HG02678 (cell line): Measurements from ENCODE around the gene NHERF1.

Source experiments
- ATAC-seq: cut with Tn5 transposase; IDR thresholded peaks from one replicate; pipeline ENCODE4 v1.9.1; 2021; ENCODE audit warnings: mild to moderate bottlenecking, moderate library complexity; ENCODE audit not compliant: unreplicated experiment

NHERF1 gene

GRCh38 chr17:74807441-74807840 is 59.0 kb downstream of the NHERF1 start:
- ATAC-seq, result no peak

DNA sequence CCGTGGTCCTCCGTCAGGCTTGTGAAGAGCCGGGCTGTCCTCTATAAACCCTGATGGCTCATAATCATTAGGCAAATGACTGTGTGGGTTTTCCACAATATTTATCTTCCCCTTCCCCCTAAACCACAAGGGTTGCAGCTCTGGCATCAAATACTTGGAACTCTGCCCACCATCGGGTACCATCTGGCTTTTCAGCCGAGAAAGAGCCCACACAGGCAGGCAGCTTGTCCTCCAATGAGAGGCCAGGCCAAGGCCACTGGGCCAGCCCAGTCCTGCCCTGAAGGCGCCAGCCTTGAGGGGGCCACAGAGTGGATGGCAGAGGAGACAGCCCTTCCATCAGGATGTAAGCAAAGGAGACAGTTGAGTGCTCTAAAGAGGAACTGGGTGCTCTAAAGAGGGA is 59.5 kb downstream of the NHERF1 start:
- no peak for ATAC-seq

DNA sequence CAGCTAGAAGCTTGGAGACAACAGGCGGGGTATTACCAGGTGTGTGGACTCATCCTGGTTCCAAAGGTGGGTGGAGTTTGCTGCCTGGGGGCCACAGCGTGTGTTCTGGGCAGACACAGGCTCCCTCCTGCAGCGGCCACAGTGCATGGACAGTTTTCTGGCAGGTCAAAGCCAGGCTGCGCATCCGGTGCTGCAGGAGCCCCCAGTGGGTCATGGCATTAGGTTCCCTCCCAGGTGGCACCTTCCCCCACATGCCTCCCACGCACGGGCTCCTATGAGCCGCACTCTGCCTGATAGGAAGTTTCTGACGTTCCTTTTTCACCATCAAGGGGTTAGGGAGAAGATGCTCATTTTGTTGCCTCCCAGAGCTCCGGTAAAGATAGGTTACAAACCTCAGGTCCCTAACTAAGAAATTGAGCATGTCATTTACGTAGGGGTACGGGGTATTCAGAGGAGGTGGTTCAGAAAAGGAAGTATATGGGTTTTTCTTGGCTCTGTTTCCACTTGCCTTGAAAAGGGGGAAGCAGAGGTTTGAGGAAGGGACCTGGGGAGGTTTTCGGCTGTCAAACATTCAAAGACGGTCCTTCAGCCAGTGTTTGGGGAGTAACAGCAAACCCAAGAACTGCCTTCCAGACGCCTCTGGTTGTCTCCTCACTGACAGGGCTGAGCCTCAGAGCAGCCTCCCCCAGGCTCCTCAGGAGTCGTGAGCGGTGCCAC is 60.4 kb downstream of the NHERF1 start:
- ATAC-seq, result no peak

DNA sequence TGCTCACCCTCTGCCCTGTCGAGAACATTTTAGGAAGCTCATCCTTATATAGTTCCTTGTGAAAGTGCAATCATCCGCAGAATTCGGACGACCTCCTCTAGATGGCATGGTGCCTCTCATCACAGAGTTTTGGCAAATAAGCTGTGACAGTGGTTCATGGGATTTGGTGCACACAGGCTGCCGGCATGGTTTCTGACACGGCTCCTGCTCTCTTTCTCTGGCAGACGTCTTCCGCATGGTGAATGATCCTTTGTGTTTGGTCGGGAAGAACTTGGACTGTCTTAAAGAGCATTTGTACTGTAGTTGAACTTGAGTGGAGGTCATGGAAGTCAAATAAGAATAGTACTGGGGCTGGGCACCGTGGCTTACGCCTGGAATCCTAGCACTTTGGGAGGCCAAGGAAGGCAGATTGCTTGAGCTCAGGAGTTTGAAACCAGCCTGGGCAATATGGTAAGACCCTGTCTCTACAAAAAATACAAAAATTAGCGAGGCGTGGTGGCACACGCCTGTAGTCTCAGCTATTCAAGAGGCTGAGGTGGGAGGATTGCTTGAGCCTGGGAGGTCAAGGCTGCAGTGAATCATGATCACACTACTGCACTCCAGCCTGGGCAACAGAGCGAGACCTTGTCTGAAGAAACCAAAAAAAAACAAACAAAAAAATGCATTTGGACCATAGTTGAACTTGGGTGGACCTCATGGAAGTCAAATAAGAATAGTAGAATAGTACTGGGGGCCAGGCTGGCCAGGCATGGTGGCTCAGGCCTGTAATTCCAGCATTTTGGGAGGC is 62.5 kb downstream of the NHERF1 start:
- ATAC-seq, result no peak

GRCh38 chr17:74812109-74813009 is 63.9 kb downstream of the NHERF1 start:
- no peak for ATAC-seq

DNA sequence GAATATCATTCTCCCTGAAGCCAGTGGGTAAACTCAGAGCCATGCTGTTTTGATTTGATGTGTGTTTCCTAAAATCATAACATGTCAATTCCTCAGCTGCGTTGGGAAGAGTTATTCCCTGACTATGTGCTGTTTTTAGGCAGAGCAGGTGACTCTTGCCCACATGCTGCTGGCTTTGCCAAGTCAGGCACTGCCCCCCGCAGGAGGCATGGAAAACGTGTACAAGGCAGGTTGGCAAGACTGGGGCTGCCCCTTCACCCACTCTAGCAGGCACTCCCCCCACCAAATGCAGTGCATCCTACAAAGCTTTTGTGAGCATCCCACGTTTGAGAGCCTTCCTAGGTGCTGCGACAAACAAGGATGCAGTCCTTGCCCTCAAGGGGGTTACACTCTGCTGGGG is 66.0 kb downstream of the NHERF1 start:
- ATAC-seq, result no peak

GRCh38 chr17:74815067-74815466 is 66.6 kb downstream of the NHERF1 start:
- no peak for ATAC-seq

GRCh38 chr17:74815550-74816370 is 67.3 kb downstream of the NHERF1 start:
- no peak for ATAC-seq

DNA sequence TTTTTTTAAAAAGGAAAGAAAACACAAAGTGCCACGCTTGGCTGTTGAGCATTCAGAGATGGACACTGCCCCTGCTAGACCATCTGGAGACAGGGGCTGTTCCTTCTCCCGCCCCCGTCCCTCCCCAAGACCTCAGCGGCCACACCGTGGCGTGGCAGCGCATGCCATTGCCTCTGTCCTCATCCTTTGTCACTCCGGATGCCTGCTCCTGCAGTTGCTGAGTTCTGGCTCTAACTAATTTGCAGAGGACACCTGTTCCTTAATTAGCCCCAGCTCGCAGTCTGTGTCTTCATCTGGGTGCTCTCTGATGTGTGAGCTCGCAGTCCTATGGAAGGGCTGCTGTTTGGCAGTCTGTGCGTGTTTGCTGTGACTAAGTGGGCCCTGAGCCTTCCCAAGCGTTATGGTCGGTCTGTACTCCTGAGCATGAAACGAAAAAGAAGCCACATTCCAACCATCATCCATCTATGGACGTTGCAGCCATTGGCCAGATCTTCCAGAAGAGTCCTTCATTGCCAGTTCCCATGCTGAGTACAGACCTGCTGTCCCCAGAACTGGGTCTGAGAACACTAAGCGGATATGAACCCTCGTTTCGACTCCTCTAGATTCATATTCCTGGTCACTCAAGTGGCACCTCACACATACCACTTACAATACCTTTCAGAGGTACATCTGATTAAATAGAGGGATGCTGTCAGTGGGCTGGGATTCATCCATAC is 68.6 kb downstream of the NHERF1 start:
- ATAC-seq, result no peak

DNA sequence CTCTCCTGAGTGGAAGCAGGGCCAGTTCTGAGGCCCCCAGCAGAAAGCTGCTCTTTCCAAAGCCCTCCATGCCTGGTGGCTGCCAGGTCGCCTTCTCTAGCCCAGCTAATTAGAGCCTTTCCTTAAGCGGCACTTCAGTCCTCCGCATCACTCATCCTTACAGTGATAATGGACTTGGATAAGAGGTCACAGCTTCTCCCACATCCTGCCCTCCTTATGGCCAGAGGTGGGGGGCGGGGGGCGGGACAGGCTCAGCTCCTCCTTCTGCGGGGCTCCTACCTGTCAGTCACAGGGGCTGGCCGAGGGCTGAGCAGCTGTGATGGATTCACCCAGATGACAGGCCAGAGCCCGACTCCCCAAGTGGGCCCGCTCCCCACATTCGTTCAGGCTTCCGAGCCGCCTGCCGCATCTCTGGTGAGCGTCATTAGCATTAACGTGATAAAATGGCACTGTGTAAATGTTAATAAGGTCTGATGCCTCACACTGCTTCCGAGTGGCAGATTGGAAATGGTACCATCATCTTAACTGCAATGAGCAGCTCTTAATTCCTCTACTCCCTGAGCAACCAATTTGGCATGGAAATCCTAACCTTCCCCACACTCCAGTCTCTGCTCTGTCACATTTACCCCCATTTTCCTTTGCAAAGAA is 70.0 kb downstream of the NHERF1 start:
- no peak for ATAC-seq
